B cell (primary cell): Measurements from ENCODE around the gene APLP1. TPM values are rescaled to one million over a fixed set of nuclear protein-coding genes. Genes with fewer than 3 reads are reported as not detected.

Experiments
- ATAC-seq: fragments of 200-7000 bp; cut with Tn5 transposase; one replicate; pipeline ENCODE4 v1.10.0; 2021; ENCODE audit warnings: low read depth, mild to moderate bottlenecking, moderate number of reproducible peaks, moderate library complexity
- CTCF ChIA-PET: fragments of 350-600 bp; sonication (Branson Sonifier 250); formaldehyde crosslinking; loops from one replicate; lab custom pipeline; 2021; ENCODE audit warnings: antibody characterized with exemption, inconsistent platforms; lab: Charles Lee
- POLR2A ChIA-PET: fragments of 350-600 bp; sonication (Branson Sonifier 250); formaldehyde crosslinking; loops from one replicate; lab custom pipeline; 2021; ENCODE audit warnings: antibody characterized with exemption; lab: Charles Lee
- DNase-seq: peaks from one replicate; pipeline ENCODE4 v3.0.0; 2013
- H2AFZ ChIP-seq: 2 replicates; pipeline ENCODE4 v1.6.1; 2012; ENCODE audit warnings: mild to moderate bottlenecking, low read depth, low read length; ENCODE audit not compliant: insufficient read depth, poor library complexity, severe bottlenecking
- H3K27ac ChIP-seq, 2 donors: 1 replicate in 1 of 2; 2 replicates in 1 of 2; pipeline ENCODE4 v1.5.1; 2012 to 2013; ENCODE audit warnings: low read length in 2 of 2, mild to moderate bottlenecking in 2 of 2, moderate library complexity in 1 of 2
- H3K27me3 ChIP-seq, 4 experiments: fragments of 200-600 bp in 1 of 4; sonication (generic) in 1 of 4; replicated peaks in 1 of 4; 1 replicate in 2 of 4; 2 replicates in 2 of 4; pipeline versions ENCODE4 v1.6.1 to v1.7.0; 2013 to 2016; ENCODE audit warnings: low read length in 3 of 4, mild to moderate bottlenecking in 2 of 4, mixed read lengths in 1 of 4, moderate library complexity in 1 of 4; ENCODE audit not compliant: insufficient read depth in 4 of 4, control insufficient read depth in 3 of 4; ENCODE audit errors: control extremely low read depth in 1 of 4
- H3K36me3 ChIP-seq, 2 experiments: replicated peaks in 1 of 2; 1 replicate in 1 of 2; 2 replicates in 1 of 2; pipeline versions ENCODE4 v1.6.1 to v1.7.1; 2013; ENCODE audit warnings: low read length in 1 of 2; ENCODE audit not compliant: insufficient read depth in 2 of 2, control insufficient read depth in 1 of 2; ENCODE audit errors: control extremely low read depth in 1 of 2, extremely low read depth in 1 of 2
- H3K4me1 ChIP-seq, 2 donors: fragments of 200-600 bp in 1 of 2; sonication (generic) in 1 of 2; 1 replicate in 1 of 2; 2 replicates in 1 of 2; pipeline versions ENCODE4 v1.5.1 to v1.6.1; 2013 to 2017; ENCODE audit warnings: low read length in 2 of 2; ENCODE audit not compliant: control insufficient read depth in 2 of 2, insufficient read depth in 2 of 2
- H3K4me2 ChIP-seq: replicated peaks from 2 replicates; pipeline ENCODE3; 2012; ENCODE audit warnings: mild to moderate bottlenecking, low read depth, low read length; ENCODE audit not compliant: poor library complexity, severe bottlenecking
- H3K4me3 ChIP-seq, 5 experiments: fragments of 200-600 bp in 1 of 5; sonication (generic) in 1 of 5; 1 replicate in 3 of 5; 2 replicates in 2 of 5; pipeline versions ENCODE4 v1.5.1 to v1.7.0; 2011 to 2016; ENCODE audit warnings: low read length in 4 of 5, mild to moderate bottlenecking in 4 of 5, low read depth in 2 of 5, control low read depth in 1 of 5, moderate library complexity in 1 of 5; ENCODE audit not compliant: insufficient read depth in 1 of 5; ENCODE audit errors: control extremely low read depth in 1 of 5, extremely low read depth in 1 of 5
- H3K79me2 ChIP-seq: fragments of 200-600 bp; sonication (generic); one replicate; pipeline ENCODE4 v1.6.0; 2016; ENCODE audit warnings: low read length; ENCODE audit not compliant: control insufficient read depth, insufficient read depth
- H3K9ac ChIP-seq: fragments of 200-600 bp; sonication (generic); 2 replicates; pipeline ENCODE4 v1.6.1; 2017; ENCODE audit warnings: mild to moderate bottlenecking, low read length, moderate library complexity
- H3K9me3 ChIP-seq, 3 donors: one replicate each; pipeline versions ENCODE4 v1.6.1 to v1.7.1; 2013; ENCODE audit warnings: low read length in 2 of 3; ENCODE audit not compliant: control insufficient read depth in 2 of 3, insufficient read depth in 1 of 3; ENCODE audit errors: control extremely low read depth in 1 of 3
- H4K20me1 ChIP-seq: 2 replicates; pipeline ENCODE4 v1.6.0; 2012; ENCODE audit warnings: mild to moderate bottlenecking, low read length; ENCODE audit not compliant: insufficient read depth, control insufficient read depth, poor library complexity, severe bottlenecking
- H3K27ac Mint-ChIP-seq: one replicate; pipeline ENCODE4 v1.8.0; 2021; ENCODE audit warnings: mixed read lengths
- H3K27me3 Mint-ChIP-seq: one replicate; pipeline ENCODE4 v1.8.0; 2021; ENCODE audit warnings: mixed read lengths
- H3K4me1 Mint-ChIP-seq: one replicate; pipeline ENCODE4 v1.8.0; 2021; ENCODE audit warnings: mixed read lengths
- H3K4me3 Mint-ChIP-seq: one replicate; pipeline ENCODE4 v1.8.0; 2021; ENCODE audit warnings: mixed read lengths
- H3K9me3 Mint-ChIP-seq: one replicate; pipeline ENCODE4 v1.8.0; 2022; ENCODE audit warnings: mixed read lengths; ENCODE audit not compliant: insufficient read depth
- CTCF ChIP-seq: fragments of 200-600 bp; IDR thresholded peaks from one replicate; pipeline ENCODE4 v1.8.0; 2022; ENCODE audit warnings: antibody characterized with exemption, mild to moderate bottlenecking
- EZH2 ChIP-seq: IDR thresholded peaks from 2 replicates; pipeline ENCODE4 v1.6.1; 2012; ENCODE audit warnings: borderline replicate concordance, low read depth, mild to moderate bottlenecking, moderate library complexity, low read length; ENCODE audit not compliant: insufficient read depth, poor library complexity, severe bottlenecking
- WGBS: methylation state at CpG from one replicate; pipeline ENCODE4 v1.1.5; 2013; ENCODE audit warnings: missing lambda C conversion rate; ENCODE audit not compliant: insufficient coverage; 5-methylcytosine and 5-hydroxymethylcytosine counted together
- intact Hi-C: fragments of 100-400 bp; cut with micrococcal nuclease; formaldehyde crosslinking; loops from one replicate; pipeline ENCODE4 v1.10.0; 2022
- polyA plus RNA-seq: library from polyadenylated mRNA; depleted of rRNA; stranded (reverse); fragments of >200 nt; gene quantifications from 2 replicates; pipeline ENCODE4 v1.2.3, GENCODE V29; 2012
- total RNA-seq, 2 donors: library from RNA; stranded (reverse); fragments of 120-200 nt in 1 of 2; gene quantifications; 1 replicate in 1 of 2; 2 replicates in 1 of 2; pipeline versions ENCODE4 v1.2.3 to v1.2.4, GENCODE V29; 2013 to 2022

The APLP1 gene
- total and polyA plus RNA-seq, 2 donors (not counting 1 experiment from before 2014, with no cell fraction given): 0.06 TPM; not detected in 1

- DNase-seq: no peak
- TF ChIP-seq CTCF: no peak
- TF ChIP-seq EZH2: no peak
- no peak overlapping the region for H3K27ac Mint-ChIP-seq
- Histone ChIP-seq H2AFZ (no peak overlapping the region), H3K79me2 (peaks cover 45% of the 10 kb centered on the region), H3K9ac (no peak overlapping the region), H3K27ac (peak overlapping the region in 1 of 2 donors; percentile 100), H3K4me3 (no peak overlapping the region), H4K20me1 (peaks cover 72% of the 10 kb centered on the region), H3K36me3 (peaks cover 15 to 67% of the 10 kb centered on the region in 2 experiments), H3K4me2 (peak overlapping the region; percentile 2), H3K27me3 (no peaks in the 10 kb centered on the region), H3K4me1 (peaks cover 26 to 38% of the 10 kb centered on the region in 2 donors), H3K9me3 (peaks cover 0 to 3% (median 0%) of the 10 kb centered on the region in 3 donors)
- WGBS: over 99% methylated on average over 13 of the region's 13 CpGs
- no peak for ATAC-seq
- peak overlapping the region; percentile 16 for H3K4me3 Mint-ChIP-seq
- intact Hi-C loops: no loop called here
- POLR2A ChIA-PET: no interaction called here
- H3K9me3 Mint-ChIP-seq: no peaks in the 10 kb centered on the region
- CTCF ChIA-PET: interaction anchor here (3.6 kb wide), 1 partner anchor 14 kb away, joined by 11 read pairs; no protein-coding TSS in a partner anchor
- H3K27me3 Mint-ChIP-seq: no peaks in the 10 kb centered on the region
- H3K4me1 Mint-ChIP-seq: peaks cover 41% of the 10 kb centered on the region
Observed at GRCh38 chr19:35896643-35897040, 28.3 kb downstream of the APLP1 start.

- peak overlapping the region; percentile 100 for H3K27ac ChIP-seq
- WGBS: 98% methylated on average over 11 of the region's 13 CpGs
- H3K4me3 ChIP-seq: peak overlapping the region; percentile 74 to 100 (median 91)
- Mint-ChIP-seq H3K27me3 (no peaks in the 10 kb centered on the region), H3K27ac (peak overlapping the region; percentile 98), H3K9me3 (no peaks in the 10 kb centered on the region), H3K4me3 (peak overlapping the region; percentile 94), H3K4me1 (peaks cover 51% of the 10 kb centered on the region)
- peaks cover 45% of the 10 kb centered on the region for H3K79me2 ChIP-seq
- peak overlapping the region; percentile 100 for H3K9ac ChIP-seq
- intact Hi-C loops: no loop called here
- peaks cover 65% of the 10 kb centered on the region for H4K20me1 ChIP-seq
- peaks cover 15 to 58% of the 10 kb centered on the region in 2 experiments for H3K36me3 ChIP-seq
- H2AFZ ChIP-seq: no peak overlapping the region
- peaks cover 38 to 51% of the 10 kb centered on the region in 2 donors for H3K4me1 ChIP-seq
- H3K27me3 ChIP-seq: no peaks in the 10 kb centered on the region
- no peak for ATAC-seq
- TF ChIP-seq CTCF (no peak), EZH2 (no peak)
- H3K9me3 ChIP-seq: peaks cover 0 to 3% (median 0%) of the 10 kb centered on the region in 3 donors
- ChIA-PET POLR2A (interaction anchor here (0.6 to 0.7 kb wide), 3 partner anchors 18 to 97 kb away, joined by 3 read pairs; partner anchors contain the start of gene SDHAF1), CTCF (interaction anchor here (1.0 to 3.6 kb wide), 3 partner anchors 16 to 34 kb away, joined by 3 to 11 read pairs (median 11); no protein-coding TSS in a partner anchor)
- DNase-seq: peak; percentile 27
- peak overlapping the region; percentile 79 for H3K4me2 ChIP-seq
Observed at GRCh38 chr19:35897706-35898451, 29.5 kb downstream of the APLP1 start.
